GM21529 (cell line): ENCODE data around the gene MED13L.
A peak's percentile ranks its signal among the peaks of the same experiment; 100 is the strongest.

Experiments
- ATAC-seq: cut with Tn5 transposase; IDR thresholded peaks from one replicate; pipeline ENCODE4 v1.9.1; 2021; ENCODE audit not compliant: unreplicated experiment

The MED13L gene

DNA sequence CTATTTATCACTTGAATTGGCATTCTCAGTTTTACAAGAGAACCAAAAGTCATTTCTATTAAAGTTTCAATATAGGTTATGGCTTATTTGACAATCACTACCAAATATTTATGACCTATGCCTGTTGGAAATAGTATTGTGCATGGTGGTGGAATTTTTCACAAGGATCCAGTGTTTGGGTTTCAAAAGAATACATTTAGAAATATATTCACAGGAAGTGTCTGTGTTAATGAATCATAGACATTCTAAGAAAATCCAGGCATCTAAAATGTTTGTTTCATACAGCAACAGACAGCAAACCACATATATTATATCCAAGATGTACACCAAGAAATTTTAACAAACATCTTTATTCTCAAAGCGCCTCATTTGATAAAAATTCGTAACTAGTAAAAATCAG is 92.7 kb downstream of the MED13L start:
- no peak for ATAC-seq

DNA sequence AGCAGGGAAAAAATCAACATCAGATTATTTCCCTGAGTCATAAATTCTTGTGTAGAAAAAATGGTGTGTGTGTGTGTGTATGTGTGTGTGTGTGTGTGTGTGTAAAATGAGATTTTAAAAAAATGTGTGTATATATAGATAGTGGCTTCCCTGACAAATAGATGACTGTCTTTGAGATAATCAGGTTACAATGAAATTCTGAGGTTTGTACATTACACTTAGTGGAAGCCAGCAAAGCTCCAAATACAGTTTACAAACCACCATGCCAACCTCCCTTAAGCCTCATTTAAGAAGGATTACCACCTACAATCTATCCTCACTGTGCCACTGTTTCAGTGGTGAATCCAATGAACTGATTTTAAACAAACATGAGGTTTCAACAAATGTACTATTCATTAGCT is 93.8 kb downstream of the MED13L start:
- ATAC-seq = no peak

DNA sequence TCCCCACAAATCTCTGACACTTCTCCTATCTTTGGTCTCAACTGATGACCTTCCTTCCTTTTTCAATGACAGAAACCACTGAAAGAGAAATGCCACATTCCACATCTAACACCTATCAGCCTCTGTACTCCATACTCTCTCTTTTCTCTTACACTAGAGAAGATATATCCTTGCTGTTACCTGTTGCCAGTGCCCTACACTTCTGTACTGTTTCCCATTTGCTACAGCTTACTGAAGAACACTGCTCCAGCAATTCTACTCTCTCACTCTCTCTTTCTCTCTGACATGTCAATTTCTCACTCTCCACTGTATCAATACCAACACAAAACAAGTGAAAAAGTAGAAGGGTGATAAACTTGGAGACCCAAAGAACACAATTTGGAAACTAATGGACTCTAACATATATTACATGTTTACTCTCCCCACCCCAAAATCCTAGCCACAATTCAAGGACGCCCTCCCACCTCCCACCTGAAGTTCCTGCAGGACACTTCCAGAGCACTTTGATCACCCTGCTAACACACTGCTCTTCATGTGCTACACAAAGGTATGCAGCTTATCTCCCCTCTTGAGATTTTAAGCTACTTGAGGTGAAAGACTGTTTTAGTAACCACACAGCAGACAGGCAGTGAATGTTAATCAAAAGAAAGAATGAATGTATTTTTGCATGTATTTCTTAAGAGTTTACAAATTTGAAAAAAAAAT is 95.0 kb downstream of the MED13L start:
- ATAC-seq = no peak

DNA sequence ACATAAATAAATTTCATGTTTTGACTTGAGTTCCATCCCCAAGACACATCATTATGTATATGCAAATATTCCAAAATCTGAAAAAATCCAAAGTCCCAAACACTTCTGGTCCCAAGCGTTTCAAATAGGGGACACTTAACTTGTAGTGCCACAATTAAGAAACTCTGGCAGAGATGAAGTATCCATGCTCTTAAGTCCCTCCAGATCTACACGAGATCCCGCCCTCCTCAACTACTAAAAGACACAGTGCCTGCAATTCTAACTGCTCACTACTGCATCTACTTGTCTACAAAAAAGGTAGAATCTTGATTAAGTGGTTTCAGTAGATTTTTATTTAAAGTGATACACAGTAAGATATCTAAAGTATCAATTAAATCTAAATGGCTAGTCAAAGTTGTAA is 97.0 kb downstream of the MED13L start:
- ATAC-seq = no peak

DNA sequence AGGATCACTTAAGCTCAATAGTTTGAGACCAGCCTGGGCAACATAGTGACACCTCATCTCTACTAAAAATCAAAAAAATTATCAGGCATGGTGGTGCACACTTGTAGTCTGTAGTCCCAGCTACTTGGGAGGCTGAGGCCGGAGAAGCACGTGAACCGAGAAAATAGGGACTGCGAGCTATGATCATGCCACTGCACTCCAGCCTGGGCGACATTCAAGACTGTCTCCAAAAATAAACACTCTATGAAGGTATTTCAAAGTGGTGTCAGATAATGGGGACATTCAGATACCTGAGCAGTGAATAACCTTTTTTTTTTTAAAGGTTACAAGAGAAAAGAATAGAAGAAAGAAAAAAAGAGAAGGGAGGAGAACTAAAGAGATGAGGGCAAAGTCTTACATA is 98.1 kb downstream of the MED13L start:
- no peak for ATAC-seq

DNA sequence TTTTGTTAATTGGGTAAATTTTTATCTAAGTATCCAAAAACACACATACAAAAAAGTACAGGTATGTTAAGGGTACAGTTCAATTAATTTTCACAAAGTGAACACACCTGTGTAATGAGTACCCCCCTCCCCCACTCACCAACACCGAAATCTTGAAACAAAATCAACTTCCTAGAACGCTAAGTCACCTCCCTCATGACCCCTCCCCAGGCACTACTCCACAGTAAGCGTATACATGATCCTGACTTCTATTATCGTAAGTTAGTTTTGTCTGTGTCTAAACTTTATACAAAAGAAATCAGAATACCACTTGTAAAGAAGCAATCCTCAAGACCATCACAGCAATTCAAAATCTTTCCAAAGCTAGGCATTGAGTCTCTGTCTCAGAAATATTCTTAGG is 100.5 kb downstream of the MED13L start:
- no peak for ATAC-seq

DNA sequence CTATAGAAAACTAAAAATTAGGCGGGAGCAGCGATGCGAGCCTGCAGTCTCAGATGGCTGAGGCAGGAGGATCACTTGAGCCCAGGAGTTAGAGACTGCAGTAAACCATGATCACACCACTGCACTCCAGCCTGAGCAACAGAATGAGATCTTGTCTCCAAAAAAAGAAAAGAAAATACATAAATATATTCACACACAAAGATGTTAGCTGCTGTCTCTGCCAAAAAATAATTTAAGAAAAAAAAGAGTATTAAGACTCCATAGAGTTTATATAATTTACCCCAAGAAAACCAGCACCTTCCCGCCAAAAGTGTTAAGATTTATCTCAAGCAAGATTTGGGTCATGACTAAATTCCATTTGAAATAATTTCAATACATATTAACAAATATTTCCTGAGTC is 102.6 kb downstream of the MED13L start:
- no peak for ATAC-seq

DNA sequence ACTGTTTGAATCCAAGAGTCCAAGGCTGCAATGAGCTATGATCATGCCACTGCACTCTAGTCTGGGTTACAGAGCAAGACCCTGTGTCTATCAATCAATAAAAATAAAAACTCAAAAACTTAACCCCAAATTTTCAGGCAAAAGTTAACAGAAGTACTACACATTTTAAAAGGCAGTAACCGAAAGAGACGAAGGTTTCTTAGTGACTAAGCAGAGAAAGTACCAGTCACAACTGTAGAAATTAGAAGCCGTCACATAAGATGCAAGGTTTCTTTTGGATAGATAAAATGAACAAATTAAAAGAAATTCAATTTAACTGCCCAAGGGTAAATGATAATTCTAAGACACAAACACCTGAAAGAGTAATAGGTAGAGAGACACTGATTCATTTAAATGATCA is 103.5 kb downstream of the MED13L start:
- no peak for ATAC-seq

DNA sequence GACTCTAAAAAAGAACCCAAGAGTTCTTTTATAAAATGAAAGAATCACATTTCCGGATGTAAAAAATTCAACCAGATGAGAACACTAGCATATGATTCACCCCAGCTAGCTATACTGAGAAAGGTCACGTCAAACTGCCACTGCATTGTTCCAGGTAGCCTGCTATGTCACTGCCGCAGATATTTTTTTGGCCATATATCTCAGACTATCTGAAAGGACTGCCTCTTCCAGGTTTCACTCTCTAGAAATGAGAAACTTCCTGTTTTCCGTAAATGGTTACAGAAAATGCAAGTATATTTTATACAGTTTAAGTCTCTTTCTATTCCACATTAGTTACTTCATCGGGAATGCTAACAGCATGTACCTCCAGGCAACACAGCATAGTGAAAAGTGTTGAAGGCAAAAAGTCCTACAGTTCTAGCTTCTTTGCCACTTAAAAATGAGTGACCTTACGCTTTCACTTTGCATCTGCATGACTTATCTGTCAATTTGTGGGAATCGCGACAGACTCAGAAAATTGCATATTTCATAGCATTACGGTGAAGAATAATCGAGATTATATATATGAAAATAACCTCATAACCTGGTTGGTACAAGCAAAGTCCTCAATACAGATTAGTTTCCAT is 105.2 kb downstream of the MED13L start:
- ATAC-seq = peak; percentile 92

DNA sequence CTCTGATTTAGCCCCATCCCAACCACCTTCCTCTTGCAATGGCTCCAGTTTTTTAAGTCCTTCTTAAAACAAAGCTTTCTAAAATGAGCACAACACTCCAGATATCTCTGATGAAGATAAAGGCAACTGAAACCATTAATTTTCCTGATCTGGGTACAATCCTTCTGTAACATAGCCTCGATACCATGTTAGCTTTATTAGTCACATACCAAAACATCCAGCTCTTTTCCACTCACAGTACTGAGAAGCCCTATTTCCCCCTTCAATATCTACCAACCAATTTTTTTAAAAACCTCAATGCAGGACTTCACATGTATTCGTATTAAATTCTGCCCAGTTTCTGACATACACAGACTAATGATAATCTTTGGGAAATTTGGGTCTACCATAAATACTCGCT is 105.9 kb downstream of the MED13L start:
- ATAC-seq = no peak

DNA sequence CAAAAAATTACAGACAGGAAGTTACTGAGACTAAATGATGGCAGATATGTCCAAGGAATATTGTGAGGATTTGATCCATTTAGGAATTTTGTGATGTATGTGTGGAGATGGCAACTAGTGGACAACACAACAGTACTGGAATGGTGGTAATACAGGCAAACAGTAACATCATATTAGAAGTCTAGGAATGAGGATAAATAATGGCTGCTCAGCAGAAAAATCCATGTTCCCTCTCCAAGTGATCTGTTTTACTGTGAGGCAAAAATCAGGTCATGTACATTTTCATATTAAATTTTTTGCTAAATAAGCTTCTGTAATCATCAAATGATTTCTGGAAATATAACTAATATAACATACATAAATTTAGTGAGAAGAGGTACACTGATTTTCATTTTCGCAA is 108.4 kb downstream of the MED13L start:
- no peak for ATAC-seq

DNA sequence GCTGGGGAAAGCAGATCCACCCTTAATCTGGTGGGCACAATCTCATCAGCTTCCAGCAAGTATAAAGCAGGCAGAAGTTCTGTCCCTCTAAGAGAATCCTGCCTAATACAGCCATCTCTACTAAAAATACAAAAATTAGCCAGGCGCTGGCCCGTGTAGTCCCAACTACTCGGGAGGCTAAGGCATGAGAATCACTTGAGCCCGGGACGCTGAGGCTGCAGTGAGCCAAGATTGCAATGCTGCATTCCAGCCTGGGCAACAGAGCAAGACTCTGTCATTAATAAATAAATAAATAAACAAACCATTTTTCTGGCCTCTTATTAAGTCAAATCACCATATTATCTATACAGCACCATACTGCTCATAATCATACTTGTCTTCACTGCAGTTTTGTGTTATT is 111.2 kb downstream of the MED13L start:
- no peak for ATAC-seq

DNA sequence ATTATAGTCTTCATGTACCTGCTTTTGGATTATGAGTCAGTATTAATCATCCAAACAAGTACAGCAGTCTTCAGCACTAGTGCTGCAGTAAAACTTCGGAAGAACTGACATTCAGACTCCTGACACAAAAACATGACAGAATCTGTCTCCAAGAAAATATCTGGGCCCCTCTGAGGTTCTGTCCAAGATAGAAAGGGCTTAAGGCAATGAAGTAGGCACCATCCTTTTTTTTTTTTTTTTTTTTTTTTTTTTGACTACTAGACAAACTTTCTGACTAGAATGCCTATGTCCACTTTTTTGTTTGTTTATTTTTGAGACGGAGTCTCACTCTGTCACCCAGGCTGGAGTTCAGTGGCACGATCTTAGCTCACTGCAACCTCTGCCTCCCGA is 112.5 kb downstream of the MED13L start:
- no peak for ATAC-seq

DNA sequence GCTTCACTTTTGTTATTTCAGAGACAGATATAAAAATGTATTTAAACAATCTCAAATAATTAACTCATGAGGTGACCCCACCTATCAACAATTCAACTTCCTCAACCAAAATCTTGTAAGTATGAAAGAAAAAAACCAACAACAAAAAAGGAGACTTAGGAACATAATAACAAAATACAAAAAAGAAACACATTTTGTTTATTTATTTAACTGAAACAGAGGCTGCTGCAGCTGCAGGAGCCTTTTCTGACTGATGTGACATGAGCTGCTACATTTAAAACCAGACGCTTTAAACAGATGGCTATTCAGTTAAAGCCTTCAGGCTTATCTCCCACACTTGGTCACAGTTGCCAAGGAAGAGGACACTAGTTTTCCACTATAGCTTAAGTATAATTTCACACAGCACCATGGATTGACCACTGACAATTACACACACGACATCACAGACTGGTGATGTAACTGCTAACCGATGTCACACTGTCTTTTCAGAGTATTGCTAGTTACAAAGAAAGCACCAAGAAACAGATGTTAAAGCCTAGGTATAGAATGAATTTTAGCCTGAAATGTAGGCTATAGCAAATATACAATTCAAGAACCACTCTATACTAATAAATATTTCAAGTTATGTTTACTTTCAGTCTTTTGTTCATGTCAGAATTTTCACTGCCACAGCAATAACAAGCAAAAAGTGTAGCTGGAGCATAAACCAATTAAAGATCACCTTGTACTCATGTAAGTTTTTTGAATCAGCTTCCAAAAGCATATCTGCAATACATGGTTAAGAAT is 113.0 kb downstream of the MED13L start:
- no peak for ATAC-seq

DNA sequence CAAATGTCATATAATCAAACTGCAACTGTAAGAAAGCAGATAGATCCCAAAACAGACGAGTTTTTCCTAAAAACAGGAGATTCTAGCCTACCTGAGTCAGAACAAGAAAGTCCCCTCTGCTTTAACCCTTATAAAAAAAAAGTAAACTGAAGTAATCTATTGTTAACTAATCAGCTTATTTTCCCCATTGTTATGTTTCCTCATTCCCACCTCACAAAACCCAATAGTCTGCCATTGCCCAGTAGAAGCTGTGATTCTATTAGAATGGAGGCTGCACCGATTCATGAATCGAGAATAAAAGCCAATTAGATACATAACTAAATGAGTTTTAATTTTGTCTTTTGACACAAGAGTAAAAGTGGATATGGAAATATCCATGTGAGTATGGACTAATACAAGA is 115.4 kb downstream of the MED13L start:
- no peak for ATAC-seq

DNA sequence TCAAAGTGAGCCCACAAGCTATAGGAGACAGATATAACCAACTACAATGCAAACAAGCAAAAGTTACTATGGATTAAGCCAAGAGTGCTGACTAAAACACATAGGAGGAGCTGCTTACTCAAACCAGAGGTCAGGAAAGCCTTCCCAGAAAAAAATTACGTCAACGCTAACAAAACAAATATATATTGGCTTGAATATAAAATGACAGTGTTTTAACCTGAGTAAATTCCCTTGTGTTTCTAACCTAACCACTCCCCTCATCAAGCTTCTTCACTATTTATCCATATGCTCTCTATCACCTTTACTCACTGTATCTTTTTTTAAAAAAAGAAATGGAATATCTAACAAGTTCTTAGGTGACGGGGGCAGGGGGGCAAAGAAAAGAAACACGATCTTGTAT is 115.9 kb downstream of the MED13L start:
- ATAC-seq = no peak

DNA sequence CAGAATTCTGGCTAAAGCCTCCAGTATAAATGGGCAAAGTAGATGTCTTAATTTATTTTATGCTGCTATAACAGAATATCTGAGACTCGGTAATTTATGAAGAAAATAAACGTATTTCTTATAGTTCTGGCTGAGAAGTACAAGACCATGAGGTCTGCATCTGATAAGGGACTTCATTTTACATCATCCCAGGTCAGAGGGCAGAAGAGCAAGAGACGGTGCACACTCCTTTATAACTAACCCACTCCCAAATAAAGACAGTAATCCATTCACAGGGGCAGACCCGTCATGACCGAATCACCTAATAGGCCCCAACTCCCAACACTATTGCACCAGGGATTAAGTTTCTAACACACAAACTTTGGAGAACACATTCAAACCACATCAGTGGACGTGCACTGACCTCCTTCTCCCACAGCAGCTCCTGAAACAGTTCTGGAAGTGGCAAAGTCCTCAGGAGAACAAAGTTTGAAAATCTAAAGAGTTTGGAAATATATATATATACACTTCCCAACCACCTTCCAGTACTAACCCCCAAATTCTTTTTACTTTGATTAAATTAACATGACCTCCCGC is 116.5 kb downstream of the MED13L start:
- ATAC-seq = no peak

DNA sequence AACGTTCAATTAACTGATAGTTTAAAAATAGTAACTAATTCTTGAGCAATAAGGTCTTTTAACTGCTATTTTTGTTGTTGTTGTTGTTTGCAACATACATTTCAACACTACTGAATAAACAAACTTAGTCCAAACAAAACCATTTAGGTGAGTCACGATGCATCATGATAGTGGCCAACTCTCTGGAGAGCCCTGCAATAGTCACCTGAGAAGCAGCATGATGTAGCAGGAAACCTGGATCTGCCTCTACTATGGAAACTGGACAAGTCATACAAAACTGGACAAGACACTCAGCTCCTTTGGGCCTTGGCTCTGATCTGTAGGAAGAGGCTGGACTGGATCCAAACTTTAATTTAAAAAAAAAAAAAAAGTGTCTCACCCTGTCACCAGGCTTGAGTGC is 117.3 kb downstream of the MED13L start:
- ATAC-seq = no peak

DNA sequence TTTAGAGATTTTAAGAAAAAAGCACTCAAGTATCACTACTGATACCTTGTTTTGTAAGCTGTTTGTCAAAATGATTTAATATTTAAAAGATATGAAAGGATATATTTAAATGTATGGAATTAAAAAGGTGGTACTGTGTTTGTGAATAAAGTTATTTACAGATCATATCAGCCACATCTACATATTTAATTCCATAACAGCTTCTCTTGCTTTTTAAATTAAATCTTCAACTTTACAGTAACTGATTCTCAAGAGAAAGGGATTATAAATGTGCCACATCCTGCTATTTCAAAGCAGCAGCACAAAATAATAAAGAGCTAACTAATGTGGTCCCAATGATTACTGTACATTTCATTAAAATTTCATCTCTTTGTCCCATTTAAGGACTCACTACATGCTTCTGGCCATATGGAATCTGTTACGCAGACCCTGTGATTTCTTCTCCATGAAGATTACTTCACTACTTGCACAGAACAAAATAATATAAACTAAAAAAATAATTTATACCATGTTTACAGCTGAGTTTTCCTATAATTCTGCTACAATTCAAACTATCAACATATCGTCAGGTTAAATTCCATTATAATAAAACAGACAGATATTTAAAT is 117.8 kb downstream of the MED13L start:
- ATAC-seq = no peak

DNA sequence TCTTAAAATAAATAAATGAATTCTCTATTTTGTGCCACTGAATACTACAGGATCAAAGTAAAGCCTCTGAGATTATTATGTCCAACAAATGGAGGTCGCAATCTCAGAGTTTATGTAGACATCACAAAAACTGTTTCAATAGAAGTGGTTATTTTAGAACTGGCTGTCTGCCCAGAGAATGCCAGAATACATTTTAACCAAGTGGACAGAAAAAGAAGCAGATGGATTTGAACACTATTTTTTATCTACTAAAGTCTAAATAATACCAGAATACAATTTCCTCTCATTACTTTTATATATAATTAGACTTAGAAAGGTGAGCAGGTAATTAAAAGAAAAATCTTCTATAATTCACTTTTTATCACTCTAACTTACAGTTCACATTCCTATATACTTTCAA is 118.3 kb downstream of the MED13L start:
- no peak for ATAC-seq

DNA sequence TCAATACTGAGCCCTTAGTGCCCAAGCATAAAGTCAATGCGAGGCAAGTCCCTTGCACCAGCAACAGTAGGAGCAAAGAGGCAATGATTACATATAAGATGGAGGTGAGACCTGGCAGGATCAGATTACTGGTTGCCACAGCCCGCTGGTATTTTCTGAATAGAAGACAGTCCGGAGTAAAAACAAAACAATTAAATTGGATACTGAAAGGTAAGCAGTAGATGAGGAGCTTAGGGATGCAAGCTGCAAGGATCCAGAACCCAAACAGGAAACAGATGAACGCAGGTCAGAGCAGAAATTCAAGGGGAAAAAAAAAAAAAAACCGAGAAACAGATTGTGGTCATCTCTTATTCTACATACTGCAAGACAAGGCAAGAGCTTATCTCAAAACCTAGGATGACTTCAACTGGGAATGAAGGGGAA is 119.6 kb downstream of the MED13L start:
- no peak for ATAC-seq

DNA sequence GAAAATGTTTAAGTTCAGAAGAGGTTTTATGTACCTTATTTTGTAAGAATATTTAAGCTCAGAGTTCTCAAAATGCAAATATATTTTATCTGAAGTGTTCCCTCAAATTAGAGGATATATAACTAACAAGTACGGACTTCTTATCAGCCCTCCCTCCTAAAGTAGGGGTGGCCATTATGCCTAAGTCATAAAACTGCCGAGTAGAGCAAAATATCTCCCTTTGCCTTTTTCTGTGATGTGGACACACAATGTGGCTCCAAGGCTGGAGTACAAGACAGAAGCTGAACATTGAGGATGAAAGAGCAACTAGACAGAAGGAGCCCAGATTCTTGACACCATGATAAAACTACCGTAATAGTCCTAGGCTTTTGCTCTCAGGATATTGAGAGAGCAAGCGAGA is 120.9 kb downstream of the MED13L start:
- ATAC-seq = no peak
